Kidney (tissue), 14 donors: ENCODE data around the gene ZC3H7A. TPM values are rescaled to one million over a fixed set of nuclear protein-coding genes. Genes with fewer than 3 reads are reported as not detected.

ENCODE experiments used
- DNase-seq, 5 donors: peaks; one replicate each; pipeline ENCODE4 v3.0.0-alpha.2; 2013 to 2020
- FAIRE-seq: peaks from 2 replicates; lab custom pipeline; 2012; peaks lifted over from hg19 to GRCh38; lab: Jason Lieb, UNC
- H3K27ac ChIP-seq, 2 donors: one replicate each; pipeline ENCODE4 v1.7.0; 2013; ENCODE audit warnings: low read depth in 2 of 2, low read length in 2 of 2, inconsistent platforms in 1 of 2
- H3K27me3 ChIP-seq: one replicate; pipeline ENCODE4 v1.7.1; 2013; ENCODE audit warnings: low read length, inconsistent platforms; ENCODE audit not compliant: control insufficient read depth, insufficient read depth
- H3K36me3 ChIP-seq, 3 donors: one replicate each; pipeline versions ENCODE4 v1.7.0 to v1.7.1; 2013; ENCODE audit warnings: low read length in 3 of 3, control low read depth in 1 of 3, inconsistent platforms in 1 of 3; ENCODE audit not compliant: insufficient read depth in 3 of 3, control insufficient read depth in 2 of 3
- H3K4me1 ChIP-seq, 3 donors: one replicate each; pipeline versions ENCODE4 v1.7.0 to v1.7.1; 2013; ENCODE audit warnings: low read length in 3 of 3, inconsistent platforms in 1 of 3, low read depth in 1 of 3; ENCODE audit not compliant: control insufficient read depth in 2 of 3, insufficient read depth in 2 of 3
- H3K4me3 ChIP-seq, 3 donors: one replicate each; pipeline versions ENCODE4 v1.7.0 to v1.8.1; 2013; ENCODE audit warnings: low read length in 3 of 3, control low read depth in 1 of 3, inconsistent platforms in 1 of 3
- H3K9ac ChIP-seq, 3 donors: one replicate each; pipeline versions ENCODE4 v1.7.0 to v1.7.1; 2013; ENCODE audit warnings: low read length in 3 of 3, control low read depth in 1 of 3, inconsistent platforms in 1 of 3
- H3K9me3 ChIP-seq, 3 donors: one replicate each; pipeline versions ENCODE4 v1.7.0 to v1.7.1; 2013; ENCODE audit warnings: low read length in 3 of 3, control low read depth in 1 of 3, inconsistent platforms in 1 of 3; ENCODE audit not compliant: control insufficient read depth in 2 of 3, insufficient read depth in 1 of 3
- intact Hi-C: fragments of 100-400 bp; cut with DNase I; formaldehyde crosslinking; loops from one replicate; pipeline ENCODE4 v1.11.1; 2022
- polyA plus RNA-seq: library from polyadenylated mRNA; stranded (reverse); fragments of 350-450 nt; fragmentation: Illumina TruSeq; extraction: RNeasy Lipid Tissue Mini Kit (QIAGEN cat#74804); gene quantifications from one replicate; pipeline ENCODE4 v1.2.3, GENCODE V29; 2014; ENCODE audit warnings: low read depth, low replicate concordance; ENCODE audit not compliant: insufficient read depth
- total RNA-seq: library from RNA; stranded (reverse); fragmentation: NEBNext Ultra II Directional; extraction: Animal tissue kit (Norgen Biotek cat#: 25700); gene quantifications from one replicate; pipeline ENCODE4 v1.2.1, GENCODE V29; 2021
- TF ChIP-seq, protein P1 (sequence below): IDR thresholded peaks from 3 replicates; pipeline ENCODE4 v1.5.1; 2012; ENCODE audit warnings: mild to moderate bottlenecking, moderate library complexity, borderline replicate concordance; ENCODE audit not compliant: insufficient read depth; ENCODE audit errors: extremely low read depth
- donor health status: control.
- donor health status: control.
- donor health status: control.
- donor health status: control.
- donor health status: control.
- donor health status: DM: yes; HTN: yes; CAD: no.
- donor health status: Normal renal cell carcinoma (clear cell type).

ZC3H7A gene
- total and polyA plus RNA-seq, 2 donors from 2014 or later = 23.8 to 59.5 TPM

GRCh38 chr16:11752856-11753255, 44.2 kb downstream of the ZC3H7A start:
- Histone ChIP-seq H3K4me1 (peaks cover 2 to 11% (median 9%) of the 10 kb centered on the region in 3 donors), H3K9me3 (no peaks in the 10 kb centered on the region), H3K36me3 (peaks cover 23 to 31% (median 23%) of the 10 kb centered on the region in 3 donors), H3K9ac (no peak overlapping the region), H3K4me3 (no peak overlapping the region), H3K27ac (no peak overlapping the region), H3K27me3 (no peaks in the 10 kb centered on the region)
- TF ChIP-seq, protein P1, sequence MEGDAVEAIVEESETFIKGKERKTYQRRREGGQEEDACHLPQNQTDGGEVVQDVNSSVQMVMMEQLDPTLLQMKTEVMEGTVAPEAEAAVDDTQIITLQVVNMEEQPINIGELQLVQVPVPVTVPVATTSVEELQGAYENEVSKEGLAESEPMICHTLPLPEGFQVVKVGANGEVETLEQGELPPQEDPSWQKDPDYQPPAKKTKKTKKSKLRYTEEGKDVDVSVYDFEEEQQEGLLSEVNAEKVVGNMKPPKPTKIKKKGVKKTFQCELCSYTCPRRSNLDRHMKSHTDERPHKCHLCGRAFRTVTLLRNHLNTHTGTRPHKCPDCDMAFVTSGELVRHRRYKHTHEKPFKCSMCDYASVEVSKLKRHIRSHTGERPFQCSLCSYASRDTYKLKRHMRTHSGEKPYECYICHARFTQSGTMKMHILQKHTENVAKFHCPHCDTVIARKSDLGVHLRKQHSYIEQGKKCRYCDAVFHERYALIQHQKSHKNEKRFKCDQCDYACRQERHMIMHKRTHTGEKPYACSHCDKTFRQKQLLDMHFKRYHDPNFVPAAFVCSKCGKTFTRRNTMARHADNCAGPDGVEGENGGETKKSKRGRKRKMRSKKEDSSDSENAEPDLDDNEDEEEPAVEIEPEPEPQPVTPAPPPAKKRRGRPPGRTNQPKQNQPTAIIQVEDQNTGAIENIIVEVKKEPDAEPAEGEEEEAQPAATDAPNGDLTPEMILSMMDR = no peak
- intact Hi-C loops = no loop called here
- DNase-seq (no peak), FAIRE-seq (no peak)

DNA sequence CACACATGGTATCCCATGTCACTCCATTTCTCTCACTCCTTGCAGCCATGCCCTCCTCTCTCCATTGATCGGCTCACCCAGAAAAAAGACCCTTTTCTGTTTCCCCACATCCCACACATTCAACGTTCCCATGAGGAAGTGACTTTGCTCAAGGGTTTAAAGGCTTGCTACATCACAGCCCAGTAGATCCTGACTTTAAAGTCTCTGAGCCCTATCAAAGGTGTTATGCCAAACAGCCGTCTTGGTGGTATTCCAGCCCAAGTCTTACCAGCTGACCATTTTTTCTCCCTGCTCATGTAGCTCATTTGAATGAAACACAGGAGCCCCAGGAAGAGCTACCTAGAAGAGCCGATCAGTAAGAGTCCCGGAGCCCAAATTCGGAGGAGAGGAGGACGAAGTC, 47.0 kb downstream of the ZC3H7A start:
- TF ChIP-seq, protein P1 = no peak
- H3K4me3 ChIP-seq = no peak overlapping the region
- H3K9ac ChIP-seq = no peak overlapping the region
- H3K36me3 ChIP-seq = peaks cover 11 to 21% (median 20%) of the 10 kb centered on the region in 3 donors
- no peaks in the 10 kb centered on the region for H3K9me3 ChIP-seq
- H3K27me3 ChIP-seq = no peaks in the 10 kb centered on the region
- intact Hi-C loops = no loop called here
- no peak for FAIRE-seq
- peaks cover 3 to 16% (median 9%) of the 10 kb centered on the region in 3 donors for H3K4me1 ChIP-seq
- peak overlapping the region in 1 of 2 donors; percentile 18 for H3K27ac ChIP-seq
- no peak for DNase-seq

- peak overlapping the region in 1 of 3 donors; percentile 16 for H3K4me3 ChIP-seq
- DNase-seq (peak in 3 of 5 donors; percentile 29 to 67 (median 60)), FAIRE-seq (peak; percentile 45)
- H3K27ac ChIP-seq = peak overlapping the region; percentile 88 to 90
- TF ChIP-seq, protein P1 = no peak
- no peak overlapping the region for H3K9ac ChIP-seq
- peaks cover 3 to 22% (median 9%) of the 10 kb centered on the region in 3 donors for H3K4me1 ChIP-seq
- intact Hi-C loops = no loop called here
- H3K36me3 ChIP-seq = peaks cover 11 to 21% (median 20%) of the 10 kb centered on the region in 3 donors
- no peaks in the 10 kb centered on the region for H3K27me3 ChIP-seq
- H3K9me3 ChIP-seq = no peaks in the 10 kb centered on the region
Observed at GRCh38 chr16:11748404-11749254, 48.4 kb downstream of the ZC3H7A start.
